ENCODE results near the gene GGACT.
"Not testable (repeated sequence)": the region's sequence is repeated elsewhere in the genome, so short reads cannot be mapped to it uniquely, and the experiment has no call there.

GGACT gene

GRCh38 chr13:100588331-100589177 is at the start of gene GGACT:
GGACT (minus strand) TSS chr13:100588789; CDS start chr13:100532591, 56,198 bp downstream.
- no peak for DNase-seq

- no peak for DNase-seq
Measured at GRCh38 chr13:100637796-100638195, 49.2 kb upstream of the GGACT start.

- DNase-seq: no peak
Measured at GRCh38 chr13:100637380-100637779, 48.8 kb upstream of the GGACT start.

GRCh38 chr13:100636441-100636840 is 47.9 kb upstream of the GGACT start:
- DNase-seq: no peak

- DNase-seq: no peak
Measured at GRCh38 chr13:100636004-100636403, 47.4 kb upstream of the GGACT start.

GRCh38 chr13:100634696-100635095 is 46.1 kb upstream of the GGACT start:
- DNase-seq: no peak

GRCh38 chr13:100633461-100633860 is 44.9 kb upstream of the GGACT start:
- DNase-seq: no peak

GRCh38 chr13:100630555-100630954 is 42.0 kb upstream of the GGACT start:
- no peak for DNase-seq

GRCh38 chr13:100627120-100627519 is 38.5 kb upstream of the GGACT start:
- no peak for DNase-seq

GRCh38 chr13:100625447-100625846 is 36.9 kb upstream of the GGACT start:
- DNase-seq: no peak

GRCh38 chr13:100620792-100621191 is 32.2 kb upstream of the GGACT start:
- no peak for DNase-seq

- DNase-seq: no peak
Measured at GRCh38 chr13:100619940-100620339, 31.4 kb upstream of the GGACT start.

- not testable (repeated sequence) for DNase-seq
Measured at GRCh38 chr13:100618897-100619296, 30.3 kb upstream of the GGACT start.

GRCh38 chr13:100613031-100613430 is 24.4 kb upstream of the GGACT start:
- no peak for DNase-seq

GRCh38 chr13:100611678-100612492 is 23.3 kb upstream of the GGACT start:
- DNase-seq: no peak

GRCh38 chr13:100610391-100611347 is 22.1 kb upstream of the GGACT start:
- no peak for DNase-seq

GRCh38 chr13:100608906-100609305 is 20.3 kb upstream of the GGACT start:
- peak; percentile 73 for DNase-seq

GRCh38 chr13:100608489-100608888 is 19.9 kb upstream of the GGACT start:
- no peak for DNase-seq

- DNase-seq: no peak
Measured at GRCh38 chr13:100604918-100605710, 16.5 kb upstream of the GGACT start.

GRCh38 chr13:100602493-100603111 is 14.0 kb upstream of the GGACT start:
- no peak for DNase-seq

GRCh38 chr13:100601716-100602115 is 13.1 kb upstream of the GGACT start:
- DNase-seq: no peak

Measured in SIG-M5 (cell line).